ENCODE measurements around the gene RNF150. TPM values are rescaled to one million over a fixed set of nuclear protein-coding genes. Genes with fewer than 3 reads are reported as not detected.

Gene RNF150
- total RNA-seq, 1 experiment from 2014 or later: 4.4 TPM

DNA sequence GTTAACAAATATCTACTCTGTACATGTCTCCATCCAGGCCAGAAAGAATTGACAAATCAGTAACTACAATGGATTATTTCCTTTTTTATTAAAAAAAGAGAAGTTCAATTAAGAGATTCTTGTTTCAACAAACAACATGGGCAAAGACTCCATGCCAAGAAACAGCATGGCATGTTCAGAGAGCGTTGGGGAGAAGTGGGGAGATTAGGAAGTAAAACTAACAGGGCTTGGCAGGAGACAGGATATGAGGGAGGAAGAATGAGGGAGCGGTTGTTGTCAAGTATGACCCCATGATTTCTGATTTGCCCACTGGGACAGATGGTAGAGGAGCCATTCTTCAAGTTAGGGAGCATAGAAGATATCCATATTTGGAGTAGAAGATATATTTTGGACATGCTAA, 128.4 kb downstream of the RNF150 start:
- Mint-ChIP-seq H3K4me3 (no peak overlapping the region), H3K27me3 (ENCODE audit: low read depth) (no peaks in the 10 kb centered on the region), H3K9me3 (peaks cover 0 to 5% of the 10 kb centered on the region in 2 experiments; a peak in 4 of 5 replicates), H3K27ac (no peak overlapping the region), H3K36me3 (ENCODE audit: insufficient read depth in 1 of 3, low read depth in 3 of 3) (0 out of 7 replicates have a peak, but pooled peaks cover 0 to 1% (median 0%) of the 10 kb centered on the region in 3 experiments), H3K4me1 (no peaks in the 10 kb centered on the region)
- TF ChIP-seq, protein P1, sequence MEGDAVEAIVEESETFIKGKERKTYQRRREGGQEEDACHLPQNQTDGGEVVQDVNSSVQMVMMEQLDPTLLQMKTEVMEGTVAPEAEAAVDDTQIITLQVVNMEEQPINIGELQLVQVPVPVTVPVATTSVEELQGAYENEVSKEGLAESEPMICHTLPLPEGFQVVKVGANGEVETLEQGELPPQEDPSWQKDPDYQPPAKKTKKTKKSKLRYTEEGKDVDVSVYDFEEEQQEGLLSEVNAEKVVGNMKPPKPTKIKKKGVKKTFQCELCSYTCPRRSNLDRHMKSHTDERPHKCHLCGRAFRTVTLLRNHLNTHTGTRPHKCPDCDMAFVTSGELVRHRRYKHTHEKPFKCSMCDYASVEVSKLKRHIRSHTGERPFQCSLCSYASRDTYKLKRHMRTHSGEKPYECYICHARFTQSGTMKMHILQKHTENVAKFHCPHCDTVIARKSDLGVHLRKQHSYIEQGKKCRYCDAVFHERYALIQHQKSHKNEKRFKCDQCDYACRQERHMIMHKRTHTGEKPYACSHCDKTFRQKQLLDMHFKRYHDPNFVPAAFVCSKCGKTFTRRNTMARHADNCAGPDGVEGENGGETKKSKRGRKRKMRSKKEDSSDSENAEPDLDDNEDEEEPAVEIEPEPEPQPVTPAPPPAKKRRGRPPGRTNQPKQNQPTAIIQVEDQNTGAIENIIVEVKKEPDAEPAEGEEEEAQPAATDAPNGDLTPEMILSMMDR (conservative IDR thresholded peaks at IDR 0.05): no peak
- no peak overlapping the region for H2AK5ac ChIP-seq (ENCODE audit: insufficient read length, low read length)
- H3K4ac ChIP-seq (ENCODE audit: low read depth, low read length): no peak overlapping the region
- no peaks in the 10 kb centered on the region for H3K79me2 ChIP-seq (ENCODE audit: insufficient read depth, low read length)
- H4K91ac ChIP-seq (ENCODE audit: insufficient read length, low read depth, low read length): no peak overlapping the region
- no peaks in the 10 kb centered on the region for H3K4me1 ChIP-seq (ENCODE audit: insufficient read depth, low read length)
- H3K23me2 ChIP-seq (ENCODE audit: insufficient read length, low read depth, low read length, poor library complexity, severe bottlenecking): no peaks in the 10 kb centered on the region
- no peak overlapping the region for H3K27ac ChIP-seq (ENCODE audit: insufficient read length, low read depth, low read length)
- H3K79me1 ChIP-seq (ENCODE audit: insufficient read depth, low read depth, low read length, poor library complexity, severe bottlenecking): no peaks in the 10 kb centered on the region
- H2BK120ac ChIP-seq (ENCODE audit: low read depth, low read length, poor library complexity, severe bottlenecking): no peak overlapping the region
- no peak overlapping the region for H4K5ac ChIP-seq (ENCODE audit: insufficient read length, low read depth, low read length)
- no peak overlapping the region for H2BK5ac ChIP-seq (ENCODE audit: insufficient read length, low read length)
- H2BK20ac ChIP-seq (ENCODE audit: low read depth, low read length, poor library complexity, severe bottlenecking): no peak overlapping the region
- no peak overlapping the region for H3T11ph ChIP-seq (ENCODE audit: low read length)
- DNase-seq: no peak
- WGBS (ENCODE audit: extremely low coverage, insufficient read length, low lambda C conversion rate): no CpG with 5 or more reads among the region's 2 CpGs
- no peak overlapping the region for H2BK12ac ChIP-seq (ENCODE audit: insufficient read length, low read depth, low read length)
- H2AFZ ChIP-seq (ENCODE audit: low read length): no peak overlapping the region
- no peaks in the 10 kb centered on the region for H3K27me3 ChIP-seq (ENCODE audit: insufficient read depth, low read length)
- no peaks in the 10 kb centered on the region for H3K9me3 ChIP-seq (ENCODE audit: control insufficient read depth, low read depth, low read length)
- no peak overlapping the region for H3K18ac ChIP-seq (ENCODE audit: insufficient read length, low read depth, low read length)
- no peak overlapping the region for H3K9ac ChIP-seq (ENCODE audit: extremely low read depth, insufficient read length, low read length)
- H3K23ac ChIP-seq (ENCODE audit: insufficient read length, low read depth, low read length): no peak overlapping the region
- no peak overlapping the region for H4K8ac ChIP-seq (replicated peaks; ENCODE audit: insufficient read length, low read depth, low read length)
- no peak overlapping the region for H3K14ac ChIP-seq (ENCODE audit: insufficient read depth, low read length)
- H3K4me2 ChIP-seq (ENCODE audit: insufficient read depth, insufficient read length, low read length): no peak overlapping the region
- no peak overlapping the region for H2BK15ac ChIP-seq (ENCODE audit: low read depth, low read length)
- no peak overlapping the region for H3K56ac ChIP-seq (ENCODE audit: insufficient read length, low read depth, low read length)
- H4K20me1 ChIP-seq (ENCODE audit: control insufficient read depth, insufficient read depth, insufficient read length): no peaks in the 10 kb centered on the region
